ENCODE data around the gene WDR70. TPM values are rescaled to one million over a fixed set of nuclear protein-coding genes. Genes with fewer than 3 reads are reported as not detected.

WDR70 gene
- total RNA-seq, 2 donors from 2014 or later: 26.7 to 28.6 TPM

GRCh38 chr5:37735649-37736347 is 356.7 kb downstream of the WDR70 start:
- no peaks in the 10 kb centered on the region for H3K9me3 ChIP-seq
- H3K27me3 ChIP-seq: no peaks in the 10 kb centered on the region
- H3K4me1 ChIP-seq: peaks cover 3% of the 10 kb centered on the region
- intact Hi-C loops (cut with DNase I): no loop called here
- no peak for TF ChIP-seq CTCF (IDR thresholded peaks at IDR 0.05)
- no peak overlapping the region for H3K9ac ChIP-seq (ENCODE audit: low read depth in 2 of 2, low read length in 2 of 2)
- H3K36me3 ChIP-seq: no peaks in the 10 kb centered on the region
- no peak overlapping the region for H3K4me3 ChIP-seq
- no peak for DNase-seq
- H3K27ac ChIP-seq: no peak overlapping the region

GRCh38 chr5:37736397-37736796 is 357.3 kb downstream of the WDR70 start:
- intact Hi-C loops (cut with DNase I): no loop called here

GRCh38 chr5:37737326-37738056 is 358.4 kb downstream of the WDR70 start:
- Histone ChIP-seq H3K27me3 (no peaks in the 10 kb centered on the region), H3K9ac (ENCODE audit: low read depth in 2 of 2, low read length in 2 of 2) (no peak overlapping the region), H3K4me3 (no peak overlapping the region), H3K9me3 (no peaks in the 10 kb centered on the region), H3K27ac (no peak overlapping the region), H3K4me1 (peaks cover 3% of the 10 kb centered on the region), H3K36me3 (no peaks in the 10 kb centered on the region)
- intact Hi-C loops (cut with DNase I): no loop called here
- no peak for DNase-seq
- no peak for TF ChIP-seq CTCF (IDR thresholded peaks at IDR 0.05)

More at GRCh38 chr5:37736397-37736796, 357.3 kb downstream of the WDR70 start:
- Histone ChIP-seq H3K27me3 (no peaks in the 10 kb centered on the region), H3K9ac (ENCODE audit: low read depth in 2 of 2, low read length in 2 of 2) (no peak overlapping the region), H3K27ac (no peak overlapping the region), H3K36me3 (no peaks in the 10 kb centered on the region), H3K9me3 (no peaks in the 10 kb centered on the region), H3K4me1 (peaks cover 3% of the 10 kb centered on the region), H3K4me3 (no peak overlapping the region)
- no peak for DNase-seq
- TF ChIP-seq CTCF (IDR thresholded peaks at IDR 0.05): no peak

GRCh38 chr5:37738057-37738691 is 359.1 kb downstream of the WDR70 start:
- intact Hi-C loops (cut with DNase I): no loop called here
- Histone ChIP-seq H3K9ac (ENCODE audit: low read depth in 2 of 2, low read length in 2 of 2) (no peak overlapping the region), H3K36me3 (no peaks in the 10 kb centered on the region), H3K4me1 (peaks cover 3% of the 10 kb centered on the region), H3K9me3 (no peaks in the 10 kb centered on the region), H3K27ac (no peak overlapping the region), H3K4me3 (no peak overlapping the region), H3K27me3 (no peaks in the 10 kb centered on the region)
- no peak for TF ChIP-seq CTCF (IDR thresholded peaks at IDR 0.05)
- no peak for DNase-seq

- no peak for TF ChIP-seq CTCF (IDR thresholded peaks at IDR 0.05)
- no peaks in the 10 kb centered on the region for H3K9me3 ChIP-seq
- no peak for DNase-seq
- peaks cover 3% of the 10 kb centered on the region for H3K4me1 ChIP-seq
- H3K9ac ChIP-seq (ENCODE audit: low read depth in 2 of 2, low read length in 2 of 2): no peak overlapping the region
- H3K36me3 ChIP-seq: no peaks in the 10 kb centered on the region
- intact Hi-C loops (cut with DNase I): no loop called here
- H3K27ac ChIP-seq: no peak overlapping the region
- H3K27me3 ChIP-seq: no peaks in the 10 kb centered on the region
- H3K4me3 ChIP-seq: no peak overlapping the region
Observed at GRCh38 chr5:37738865-37739488, 359.9 kb downstream of the WDR70 start.

Data from colonic mucosa (tissue), 4 donors.